Neural cell (in vitro differentiated cells): ENCODE data around the gene TRIM29. TPM values are rescaled to one million over a fixed set of nuclear protein-coding genes. Genes with fewer than 3 reads are reported as not detected.

Experiments used
- H2AFZ ChIP-seq: fragments of 200-600, 300-800 bp; sonication (generic), shearing (Covaris generic); 2 replicates; pipeline ENCODE4 v1.6.0; 2014; ENCODE audit warnings: low read depth, mild to moderate bottlenecking, antibody characterized with exemption, low read length, moderate library complexity
- H3F3A ChIP-seq: fragments of 200-600 bp; shearing (Covaris generic); 2 replicates; pipeline ENCODE4 v1.6.1; 2016; ENCODE audit warnings: mild to moderate bottlenecking, moderate library complexity, mixed read lengths, antibody characterized with exemption, low read length; ENCODE audit not compliant: insufficient read depth, poor library complexity, severe bottlenecking
- H3K27ac ChIP-seq: fragments of 200-600, 300-800 bp; sonication (generic), shearing (Covaris generic); 2 replicates; pipeline ENCODE4 v1.5.1; 2014; ENCODE audit warnings: mild to moderate bottlenecking, low read length, moderate library complexity
- H3K27me3 ChIP-seq: fragments of 300-800, 200-600 bp; sonication (generic), shearing (Covaris generic); 2 replicates; pipeline ENCODE4 v1.6.0; 2014; ENCODE audit warnings: mild to moderate bottlenecking, low read depth, low read length, moderate library complexity; ENCODE audit not compliant: insufficient read depth
- H3K36me3 ChIP-seq: fragments of 300-800, 200-600 bp; sonication (generic), shearing (Covaris generic); 2 replicates; pipeline ENCODE4 v1.5.1; 2014; ENCODE audit warnings: mild to moderate bottlenecking, antibody characterized with exemption, low read length, moderate library complexity; ENCODE audit not compliant: insufficient read depth
- H3K4me2 ChIP-seq: fragments of 300-800, 200-600 bp; sonication (generic), shearing (Covaris generic); 2 replicates; pipeline ENCODE4 v1.6.0; 2014; ENCODE audit warnings: mild to moderate bottlenecking, low read length
- H3K4me3 ChIP-seq: fragments of 300-800, 200-600 bp; sonication (generic), shearing (Covaris generic); 2 replicates; pipeline ENCODE4 v1.5.1; 2014; ENCODE audit warnings: mild to moderate bottlenecking, low read length, moderate library complexity
- H3K79me2 ChIP-seq: fragments of 200-600 bp; shearing (Covaris generic); replicated peaks from 2 replicates; pipeline ENCODE4 v1.6.0; 2014; ENCODE audit warnings: mild to moderate bottlenecking, low read length, moderate library complexity; ENCODE audit not compliant: insufficient read depth
- H3K9ac ChIP-seq: fragments of 300-800, 200-600 bp; sonication (generic), shearing (Covaris generic); 2 replicates; pipeline ENCODE4 v1.6.1; 2016; ENCODE audit warnings: mild to moderate bottlenecking, low read length, mixed read lengths
- H3K9me2 ChIP-seq: fragments of 200-600 bp; shearing (Covaris generic); 2 replicates; pipeline ENCODE4 v1.6.1; 2016; ENCODE audit warnings: mild to moderate bottlenecking, low read length, mixed read lengths; ENCODE audit not compliant: insufficient read depth
- H3K9me3 ChIP-seq: fragments of 200-600, 300-800 bp; sonication (generic), shearing (Covaris generic); 2 replicates; pipeline ENCODE4 v1.6.1; 2016; ENCODE audit warnings: mild to moderate bottlenecking, mixed run types, low read length, moderate library complexity, mixed read lengths
- H4K20me1 ChIP-seq: fragments of 200-600 bp; shearing (Covaris generic); 2 replicates; pipeline ENCODE4 v1.6.1; 2016; ENCODE audit warnings: mild to moderate bottlenecking, mixed run types; ENCODE audit not compliant: insufficient read depth
- EP300 ChIP-seq: fragments of 450-650 bp; conservative IDR thresholded peaks from 2 replicates; pipeline ENCODE4 v1.6.1; 2014; ENCODE audit warnings: antibody characterized with exemption, mild to moderate bottlenecking, moderate library complexity; ENCODE audit not compliant: poor library complexity, severe bottlenecking
- EZH2 ChIP-seq: fragments of 200-600, 300-800 bp; shearing (Covaris generic), sonication (generic); IDR thresholded peaks from 2 replicates; pipeline ENCODE4 v1.6.1; 2014; ENCODE audit warnings: antibody characterized with exemption, low read length, borderline replicate concordance, mild to moderate bottlenecking; ENCODE audit not compliant: insufficient read depth, poor library complexity, severe bottlenecking
- MXI1 ChIP-seq: fragments of 450-650 bp; conservative IDR thresholded peaks from 2 replicates; pipeline ENCODE4 v1.6.1; 2014; ENCODE audit warnings: antibody characterized with exemption, mild to moderate bottlenecking; ENCODE audit not compliant: poor library complexity, severe bottlenecking
- POLR2AphosphoS5 ChIP-seq: IDR thresholded peaks from 2 replicates; pipeline ENCODE4 v1.6.1; 2012
- RAD21 ChIP-seq: fragments of 450-650 bp; conservative IDR thresholded peaks from 2 replicates; pipeline ENCODE4 v1.6.1; 2014; ENCODE audit warnings: antibody characterized with exemption, mild to moderate bottlenecking, moderate library complexity
- SMC3 ChIP-seq: fragments of 450-650 bp; conservative IDR thresholded peaks from 2 replicates; pipeline ENCODE4 v1.6.1; 2014; ENCODE audit warnings: antibody characterized with exemption, mild to moderate bottlenecking, moderate library complexity; ENCODE audit not compliant: poor library complexity
- TAF1 ChIP-seq: IDR thresholded peaks from 2 replicates; pipeline ENCODE4 v1.6.1; 2012; ENCODE audit warnings: low read depth
- polyA plus RNA-seq: library from polyadenylated mRNA; depleted of rRNA; stranded (reverse); fragments of >200 nt; gene quantifications from 2 replicates; pipeline ENCODE4 v1.2.3, GENCODE V29; 2014
- TF ChIP-seq, protein P1 (sequence below): fragments of 450-650 bp; IDR thresholded peaks from 2 replicates; pipeline ENCODE4 v1.5.1; 2014; ENCODE audit warnings: antibody characterized with exemption, mild to moderate bottlenecking, moderate library complexity; ENCODE audit not compliant: poor library complexity, severe bottlenecking
- TF ChIP-seq, protein P2 (sequence below): IDR thresholded peaks from 2 replicates; pipeline ENCODE4 v1.6.1; 2012; ENCODE audit warnings: borderline replicate concordance

TRIM29 gene
- polyA plus RNA-seq, 1 donor from 2014 or later, result 0.82 TPM

DNA sequence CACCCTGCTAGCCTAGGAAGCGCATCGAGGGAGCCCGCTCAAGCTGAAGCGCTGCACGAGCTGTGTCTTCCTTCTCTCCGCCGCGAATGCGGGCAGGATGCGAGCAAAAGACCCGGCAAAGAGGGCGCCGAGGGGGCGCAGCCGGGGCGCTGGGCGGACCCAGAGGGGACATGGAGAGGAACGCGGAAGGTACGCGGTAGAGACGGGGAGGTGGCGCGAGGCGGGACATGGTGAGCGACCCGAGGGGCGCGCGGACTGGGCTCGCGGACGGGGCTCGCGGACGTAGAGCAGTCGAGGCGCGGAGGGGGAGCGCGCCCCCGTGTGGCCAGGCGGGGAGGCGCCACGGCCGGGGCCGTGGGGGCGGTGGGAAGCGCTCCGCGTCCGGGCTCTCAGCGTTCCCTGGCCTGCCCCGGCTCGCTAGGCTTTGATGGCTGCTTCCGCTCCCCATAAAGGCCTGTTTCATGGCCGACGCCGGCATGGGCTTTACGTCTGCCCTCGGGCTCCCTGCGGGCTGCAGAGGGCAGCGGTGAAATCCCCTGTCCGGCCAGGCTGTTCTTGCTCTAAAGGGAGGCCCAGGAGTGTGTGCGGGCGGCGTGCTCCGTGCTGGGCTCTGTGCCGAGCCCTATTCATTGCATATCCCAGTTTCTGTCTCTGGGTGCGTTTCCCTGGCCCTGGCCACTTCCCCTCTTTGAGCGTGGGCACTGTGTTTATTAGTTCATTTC lies 31.2 kb upstream of the TRIM29 start:
- H3K27ac ChIP-seq, result no peak overlapping the region
- no peaks in the 10 kb centered on the region for H3K9me2 ChIP-seq
- H3F3A ChIP-seq, result no peaks in the 10 kb centered on the region
- no peaks in the 10 kb centered on the region for H3K9me3 ChIP-seq
- peak overlapping the region; percentile 31 for H2AFZ ChIP-seq
- peak overlapping the region; percentile 57 for H3K9ac ChIP-seq
- no peaks in the 10 kb centered on the region for H4K20me1 ChIP-seq
- peaks cover 27% of the 10 kb centered on the region for H3K27me3 ChIP-seq
- no peak overlapping the region for H3K4me2 ChIP-seq
- peak overlapping the region; percentile 63 for H3K4me3 ChIP-seq
- no peaks in the 10 kb centered on the region for H3K36me3 ChIP-seq
- TF ChIP-seq POLR2AphosphoS5, result no peak
- TF ChIP-seq, protein P1, sequence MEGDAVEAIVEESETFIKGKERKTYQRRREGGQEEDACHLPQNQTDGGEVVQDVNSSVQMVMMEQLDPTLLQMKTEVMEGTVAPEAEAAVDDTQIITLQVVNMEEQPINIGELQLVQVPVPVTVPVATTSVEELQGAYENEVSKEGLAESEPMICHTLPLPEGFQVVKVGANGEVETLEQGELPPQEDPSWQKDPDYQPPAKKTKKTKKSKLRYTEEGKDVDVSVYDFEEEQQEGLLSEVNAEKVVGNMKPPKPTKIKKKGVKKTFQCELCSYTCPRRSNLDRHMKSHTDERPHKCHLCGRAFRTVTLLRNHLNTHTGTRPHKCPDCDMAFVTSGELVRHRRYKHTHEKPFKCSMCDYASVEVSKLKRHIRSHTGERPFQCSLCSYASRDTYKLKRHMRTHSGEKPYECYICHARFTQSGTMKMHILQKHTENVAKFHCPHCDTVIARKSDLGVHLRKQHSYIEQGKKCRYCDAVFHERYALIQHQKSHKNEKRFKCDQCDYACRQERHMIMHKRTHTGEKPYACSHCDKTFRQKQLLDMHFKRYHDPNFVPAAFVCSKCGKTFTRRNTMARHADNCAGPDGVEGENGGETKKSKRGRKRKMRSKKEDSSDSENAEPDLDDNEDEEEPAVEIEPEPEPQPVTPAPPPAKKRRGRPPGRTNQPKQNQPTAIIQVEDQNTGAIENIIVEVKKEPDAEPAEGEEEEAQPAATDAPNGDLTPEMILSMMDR, result peak; percentile 85
- no peak for TF ChIP-seq TAF1
- TF ChIP-seq EP300, result no peak
- TF ChIP-seq EZH2, result no peak
- peak; percentile 72 for TF ChIP-seq RAD21
- TF ChIP-seq, protein P2, sequence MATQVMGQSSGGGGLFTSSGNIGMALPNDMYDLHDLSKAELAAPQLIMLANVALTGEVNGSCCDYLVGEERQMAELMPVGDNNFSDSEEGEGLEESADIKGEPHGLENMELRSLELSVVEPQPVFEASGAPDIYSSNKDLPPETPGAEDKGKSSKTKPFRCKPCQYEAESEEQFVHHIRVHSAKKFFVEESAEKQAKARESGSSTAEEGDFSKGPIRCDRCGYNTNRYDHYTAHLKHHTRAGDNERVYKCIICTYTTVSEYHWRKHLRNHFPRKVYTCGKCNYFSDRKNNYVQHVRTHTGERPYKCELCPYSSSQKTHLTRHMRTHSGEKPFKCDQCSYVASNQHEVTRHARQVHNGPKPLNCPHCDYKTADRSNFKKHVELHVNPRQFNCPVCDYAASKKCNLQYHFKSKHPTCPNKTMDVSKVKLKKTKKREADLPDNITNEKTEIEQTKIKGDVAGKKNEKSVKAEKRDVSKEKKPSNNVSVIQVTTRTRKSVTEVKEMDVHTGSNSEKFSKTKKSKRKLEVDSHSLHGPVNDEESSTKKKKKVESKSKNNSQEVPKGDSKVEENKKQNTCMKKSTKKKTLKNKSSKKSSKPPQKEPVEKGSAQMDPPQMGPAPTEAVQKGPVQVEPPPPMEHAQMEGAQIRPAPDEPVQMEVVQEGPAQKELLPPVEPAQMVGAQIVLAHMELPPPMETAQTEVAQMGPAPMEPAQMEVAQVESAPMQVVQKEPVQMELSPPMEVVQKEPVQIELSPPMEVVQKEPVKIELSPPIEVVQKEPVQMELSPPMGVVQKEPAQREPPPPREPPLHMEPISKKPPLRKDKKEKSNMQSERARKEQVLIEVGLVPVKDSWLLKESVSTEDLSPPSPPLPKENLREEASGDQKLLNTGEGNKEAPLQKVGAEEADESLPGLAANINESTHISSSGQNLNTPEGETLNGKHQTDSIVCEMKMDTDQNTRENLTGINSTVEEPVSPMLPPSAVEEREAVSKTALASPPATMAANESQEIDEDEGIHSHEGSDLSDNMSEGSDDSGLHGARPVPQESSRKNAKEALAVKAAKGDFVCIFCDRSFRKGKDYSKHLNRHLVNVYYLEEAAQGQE, result no peak
- TF ChIP-seq SMC3, result peak; percentile 80
- no peak for TF ChIP-seq MXI1
- no peaks in the 10 kb centered on the region for H3K79me2 ChIP-seq

DNA sequence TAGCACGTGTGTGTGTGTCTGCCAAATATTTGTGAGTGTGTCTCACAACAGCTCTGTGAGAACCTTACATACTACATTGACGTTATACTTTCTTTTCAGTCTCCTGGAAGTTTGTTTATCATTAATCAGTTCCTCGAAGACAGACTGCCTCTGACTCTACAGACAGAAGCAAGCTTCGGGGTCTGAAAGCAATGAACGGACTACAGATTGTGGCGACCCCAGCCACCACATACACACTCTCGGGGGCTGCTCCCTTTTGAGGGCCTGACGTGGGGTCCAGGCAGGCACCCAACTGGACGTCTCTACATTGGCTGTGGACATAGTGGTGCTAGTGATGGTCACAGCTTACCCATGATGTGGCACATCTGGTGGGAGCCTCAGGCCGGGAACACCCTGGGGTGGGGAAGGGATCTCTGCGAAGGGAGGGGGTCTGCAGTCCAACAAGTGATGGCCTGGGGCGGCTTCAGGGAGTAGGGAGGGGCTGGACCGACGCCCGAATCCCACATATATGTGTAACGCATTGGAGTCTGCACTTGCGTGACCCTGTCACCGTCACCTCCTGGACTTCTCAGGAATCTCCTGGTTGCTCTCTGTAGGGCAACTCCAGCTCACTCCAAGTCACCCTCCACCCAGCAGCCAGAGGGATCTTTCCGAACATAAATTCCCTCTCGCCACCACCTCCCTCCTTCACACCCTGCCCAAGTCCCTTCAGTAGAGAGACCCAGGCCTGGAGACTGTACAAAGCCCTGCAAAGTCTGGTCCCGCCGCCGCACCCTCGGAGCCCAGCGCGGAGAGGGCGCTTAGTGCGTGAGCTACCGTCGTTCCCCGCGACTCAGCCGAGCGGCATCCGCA lies 30.4 kb upstream of the TRIM29 start:
- H3K4me3 ChIP-seq, result peak overlapping the region; percentile 63
- H2AFZ ChIP-seq, result peak overlapping the region; percentile 31
- no peaks in the 10 kb centered on the region for H3F3A ChIP-seq
- no peaks in the 10 kb centered on the region for H4K20me1 ChIP-seq
- no peaks in the 10 kb centered on the region for H3K79me2 ChIP-seq
- H3K9me2 ChIP-seq, result no peaks in the 10 kb centered on the region
- peaks cover 27% of the 10 kb centered on the region for H3K27me3 ChIP-seq
- TF ChIP-seq RAD21, result no peak
- TF ChIP-seq, protein P1, result no peak
- no peak for TF ChIP-seq SMC3
- TF ChIP-seq TAF1, result no peak
- TF ChIP-seq POLR2AphosphoS5, result no peak
- TF ChIP-seq EP300, result no peak
- TF ChIP-seq, protein P2, result no peak
- TF ChIP-seq MXI1, result no peak
- no peak for TF ChIP-seq EZH2
- H3K36me3 ChIP-seq, result no peaks in the 10 kb centered on the region
- peak overlapping the region; percentile 57 for H3K9ac ChIP-seq
- H3K27ac ChIP-seq, result no peak overlapping the region
- no peak overlapping the region for H3K4me2 ChIP-seq
- no peaks in the 10 kb centered on the region for H3K9me3 ChIP-seq
